Right cardiac atrium (tissue), 5 donors: Measurements from ENCODE around the gene POU2AF3. TPM values are rescaled to one million over a fixed set of nuclear protein-coding genes. Genes with fewer than 3 reads are reported as not detected.

Experiments used
- ATAC-seq, 2 donors: fragments of 200-7000 bp; cut with Tn5 transposase; one replicate each; pipeline versions ENCODE4 v1.8.0 to v1.9.1; 2020; ENCODE audit warnings: moderate library complexity in 2 of 2, mild to moderate bottlenecking in 1 of 2
- DNase-seq, 3 donors: peaks; one replicate each; pipeline ENCODE4 v3.0.0-alpha.2; 2020
- H3K27ac ChIP-seq: one replicate; pipeline ENCODE4 v1.5.1; 2013; ENCODE audit warnings: mild to moderate bottlenecking, low read length, control low read depth, moderate library complexity
- H3K27me3 ChIP-seq: one replicate; pipeline ENCODE4 v1.6.1; 2013; ENCODE audit not compliant: control insufficient read depth, insufficient read depth
- H3K4me1 ChIP-seq: one replicate; pipeline ENCODE4 v1.6.1; 2013; ENCODE audit warnings: low read length; ENCODE audit not compliant: control insufficient read depth, insufficient read depth
- H3K4me3 ChIP-seq: one replicate; pipeline ENCODE4 v1.5.1; 2013; ENCODE audit warnings: low read length, control low read depth
- H3K9me3 ChIP-seq: one replicate; pipeline ENCODE4 v1.6.1; 2013; ENCODE audit warnings: low read length; ENCODE audit not compliant: control insufficient read depth
- WGBS: extraction: QIAGEN DNeasy Blood & Tissue Kit; methylation state at CpG from one replicate; pipeline ENCODE4 v1.1.7; 2013; 5-methylcytosine and 5-hydroxymethylcytosine counted together
- intact Hi-C, 4 donors: fragments of 100-400 bp; cut with DNase I; formaldehyde crosslinking; loops; one replicate each; pipeline versions ENCODE4 v1.11.0 to v1.14.0; 2022 to 2023
- microRNA-seq, 2 donors: library from miRNA; unstranded; fragments of <30 nt; microRNA quantifications; one replicate each; pipeline ENCODE4 v1.2.0, GENCODE V29; 2020 to 2021
- polyA plus RNA-seq: library from polyadenylated mRNA; stranded (reverse); fragments of 200-250 nt; gene quantifications from one replicate; pipeline ENCODE4 v1.2.3, GENCODE V29; 2013
- total RNA-seq, 4 donors: library from RNA; stranded (reverse); fragmentation: NEBNext Ultra II Directional; extraction: Animal tissue kit (Norgen Biotek cat#: 25700); gene quantifications; one replicate each; pipeline ENCODE4 v1.2.1, GENCODE V29; 2021
- donor health status: healthy with polysubstance abuse.
- donor health status: DM: no; HTN: yes; CAD: no.
- donor health status: DM: no; HTN: no; CAD: no.
- donor health status: DM: no; HTN: yes; CAD: no; lungs with severe emphysema.
- donor health status: DM: yes; HTN: yes; CAD: no.

Gene POU2AF3
- total and polyA plus RNA-seq, 5 donors, result 0.21 to 0.61 (median 0.40) TPM

- no peak for ATAC-seq
- Histone ChIP-seq H3K9me3 (no peaks in the 10 kb centered on the region), H3K27me3 (no peaks in the 10 kb centered on the region), H3K4me3 (no peak overlapping the region), H3K4me1 (no peaks in the 10 kb centered on the region), H3K27ac (no peak overlapping the region)
- intact Hi-C loops, result no loop called here
- 91% methylated on average over 2 of the region's 2 CpGs for WGBS
- DNase-seq, result no peak
Observed at GRCh38 chr11:111354601-111354891, 56.2 kb downstream of the POU2AF3 start.

- 86% methylated on average over 5 of the region's 5 CpGs for WGBS
- DNase-seq, result no peak
- Histone ChIP-seq H3K4me3 (no peak overlapping the region), H3K27me3 (no peaks in the 10 kb centered on the region), H3K27ac (no peak overlapping the region), H3K4me1 (no peaks in the 10 kb centered on the region), H3K9me3 (no peaks in the 10 kb centered on the region)
- ATAC-seq, result no peak
- intact Hi-C loops, result no loop called here
Observed at GRCh38 chr11:111355101-111355500, 56.8 kb downstream of the POU2AF3 start.

GRCh38 chr11:111355956-111356659 is 57.8 kb downstream of the POU2AF3 start:
- WGBS, result 73% methylated on average over 5 of the region's 5 CpGs
- Histone ChIP-seq H3K9me3 (no peaks in the 10 kb centered on the region), H3K4me3 (no peak overlapping the region), H3K27me3 (no peaks in the 10 kb centered on the region), H3K4me1 (no peaks in the 10 kb centered on the region), H3K27ac (no peak overlapping the region)
- no peak for DNase-seq
- intact Hi-C loops, result no loop called here
- ATAC-seq, result no peak

- no peaks in the 10 kb centered on the region for H3K4me1 ChIP-seq
- H3K27me3 ChIP-seq, result no peaks in the 10 kb centered on the region
- intact Hi-C loops, result no loop called here
- H3K4me3 ChIP-seq, result no peak overlapping the region
- DNase-seq (no peak), ATAC-seq (no peak)
- 81% methylated on average over 3 of the region's 3 CpGs for WGBS
- H3K9me3 ChIP-seq, result no peaks in the 10 kb centered on the region
- H3K27ac ChIP-seq, result no peak overlapping the region
Observed at GRCh38 chr11:111356660-111357048, 58.3 kb downstream of the POU2AF3 start.

GRCh38 chr11:111357150-111358037 is 59.0 kb downstream of the POU2AF3 start:
- H3K4me3 ChIP-seq, result no peak overlapping the region
- intact Hi-C loops, result no loop called here
- H3K9me3 ChIP-seq, result no peaks in the 10 kb centered on the region
- DNase-seq (no peak), ATAC-seq (no peak)
- WGBS, result 78% methylated on average over 18 of the region's 18 CpGs
- no peak overlapping the region for H3K27ac ChIP-seq
- H3K27me3 ChIP-seq, result no peaks in the 10 kb centered on the region
- H3K4me1 ChIP-seq, result no peaks in the 10 kb centered on the region

Small RNA genes within 50 kb of the gene (microRNA-seq; reads per million reads assigned to microRNA genes)
- 0 reads per million in 2 donors for gene MIR4491

Other genes with a start within 250 kb of the POU2AF3 start
- not detected for gene POU2AF2, start 52.8 kb upstream of the POU2AF3 start, total RNA-seq
- not detected for gene POU2AF2, start 52.8 kb upstream of the POU2AF3 start, polyA plus RNA-seq
- under 1 TPM in 2 of 4 donors, not detected in 2; 0.23 to 0.35 TPM for gene POU2AF1, start 80.7 kb downstream of the POU2AF3 start, total RNA-seq
- gene POU2AF1, start 80.7 kb downstream of the POU2AF3 start, polyA plus RNA-seq, result not detected
- not detected for gene BTG4, start 213.8 kb downstream of the POU2AF3 start, total RNA-seq
- gene BTG4, start 213.8 kb downstream of the POU2AF3 start, polyA plus RNA-seq, result not detected
- gene HOATZ, start 216.2 kb downstream of the POU2AF3 start, total RNA-seq, result not detected
- not detected for gene HOATZ, start 216.2 kb downstream of the POU2AF3 start, polyA plus RNA-seq
- 1 to 10 TPM; 5.5 to 7.8 (median 6.4) TPM for gene LAYN, start 242.2 kb downstream of the POU2AF3 start, total RNA-seq
- gene LAYN, start 242.2 kb downstream of the POU2AF3 start, polyA plus RNA-seq, result 5.0 TPM